PFSK-1 (cell line): ENCODE measurements around the gene ZNF561.

Experiments used
- FOXP2 ChIP-seq: optimal IDR thresholded peaks from 2 replicates; pipeline ENCODE3; 2011; ENCODE audit warnings: borderline replicate concordance, control low read depth, inconsistent platforms; ENCODE audit not compliant: insufficient read depth; ENCODE audit errors: extremely low read length, extremely low read depth
- POLR2AphosphoS5 ChIP-seq: IDR thresholded peaks from 2 replicates; pipeline ENCODE4 v1.6.1; 2012; ENCODE audit warnings: low read depth, mild to moderate bottlenecking, control low read depth, low read length, moderate library complexity
- REST ChIP-seq, 2 experiments: IDR thresholded peaks; 2 replicates each; pipeline versions ENCODE4 v1.6.1 to v1.8.0; 2011 to 2012; ENCODE audit warnings: low read depth in 2 of 2, low read length in 2 of 2, control low read depth in 1 of 2, inconsistent platforms in 1 of 2, mild to moderate bottlenecking in 1 of 2, moderate library complexity in 1 of 2; ENCODE audit not compliant: insufficient read depth in 1 of 2
- TAF1 ChIP-seq: IDR thresholded peaks from 2 replicates; pipeline ENCODE4 v1.6.1; 2012; ENCODE audit warnings: low read length, control low read depth, borderline replicate concordance; ENCODE audit not compliant: insufficient read depth

DNA sequence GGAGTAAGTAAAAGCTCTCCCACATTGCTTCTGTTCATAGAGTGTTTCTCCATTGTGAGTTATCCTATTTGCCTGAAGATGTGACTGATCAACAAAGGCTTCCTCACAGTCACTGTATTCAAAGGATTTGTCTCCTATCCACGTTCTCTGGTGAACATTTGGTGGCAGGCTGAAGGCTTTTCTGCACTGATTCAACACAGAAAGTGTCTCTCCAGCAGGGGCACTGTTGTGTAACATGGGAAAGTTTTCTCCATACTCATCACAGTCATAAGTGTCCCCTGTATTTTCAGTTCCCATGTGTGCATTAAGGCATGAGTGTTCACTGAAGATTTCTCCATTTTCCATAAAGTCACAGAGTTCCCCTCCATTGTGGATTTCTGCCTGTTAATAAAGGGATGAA is 54.3 kb downstream of the ZNF561 start:
- TF ChIP-seq POLR2AphosphoS5, result no peak
- no peak for TF ChIP-seq FOXP2
- TF ChIP-seq TAF1, result no peak
- TF ChIP-seq REST (IDR thresholded peaks at IDR 0.05; ENCODE audit: insufficient read depth in 1 of 2, low read depth in 2 of 2, low read length in 2 of 2), result no peak
